Fibroblast of skin of right biceps (primary cell): ENCODE data around the gene MCFD2.
"Not testable (repeated sequence)": the region's sequence is repeated elsewhere in the genome, so short reads cannot be mapped to it uniquely, and the experiment has no call there.

Source experiments
- DNase-seq: peaks from one replicate; pipeline ENCODE4 v3.0.0-alpha.2; 2013

MCFD2 gene

DNA sequence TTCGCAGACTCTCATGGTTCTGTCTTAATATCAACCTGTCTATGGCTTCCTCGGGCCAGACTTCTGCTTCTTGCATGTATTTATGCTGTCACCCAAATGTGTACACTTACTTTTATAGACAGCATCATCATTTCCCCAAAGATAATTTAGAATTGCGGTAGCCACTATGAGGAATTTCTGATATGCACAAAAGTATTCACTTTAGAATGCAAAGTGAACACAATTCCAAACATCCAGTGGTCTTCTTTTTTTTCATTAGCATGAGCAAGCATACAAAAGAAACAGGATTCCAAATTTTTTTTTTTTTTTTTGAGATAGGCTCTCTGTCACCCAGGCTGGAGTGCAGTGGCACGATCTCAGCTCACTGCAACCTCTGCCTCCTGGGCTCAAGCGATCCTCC is 21.0 kb upstream of the MCFD2 start:
- peak; percentile 54 for DNase-seq

DNA sequence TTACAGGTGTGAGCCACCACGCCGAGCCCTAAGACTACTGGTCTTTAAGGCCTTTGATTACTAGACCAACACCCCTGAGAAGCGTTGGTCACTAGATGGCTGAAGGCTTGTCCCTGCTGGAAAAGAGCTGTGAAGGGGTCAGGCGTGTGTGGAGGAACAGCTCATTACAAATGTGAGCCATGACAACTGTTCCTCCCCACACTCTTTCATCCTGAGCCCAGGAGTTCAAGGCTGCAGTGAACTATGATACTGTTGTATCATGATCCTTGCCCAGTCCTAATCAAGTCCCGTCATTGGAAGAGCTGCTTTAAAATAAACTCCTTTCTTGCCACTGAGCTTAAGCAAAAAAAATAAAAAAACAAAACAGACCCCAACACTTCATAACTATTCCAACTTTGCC is 19.5 kb upstream of the MCFD2 start:
- no peak for DNase-seq

DNA sequence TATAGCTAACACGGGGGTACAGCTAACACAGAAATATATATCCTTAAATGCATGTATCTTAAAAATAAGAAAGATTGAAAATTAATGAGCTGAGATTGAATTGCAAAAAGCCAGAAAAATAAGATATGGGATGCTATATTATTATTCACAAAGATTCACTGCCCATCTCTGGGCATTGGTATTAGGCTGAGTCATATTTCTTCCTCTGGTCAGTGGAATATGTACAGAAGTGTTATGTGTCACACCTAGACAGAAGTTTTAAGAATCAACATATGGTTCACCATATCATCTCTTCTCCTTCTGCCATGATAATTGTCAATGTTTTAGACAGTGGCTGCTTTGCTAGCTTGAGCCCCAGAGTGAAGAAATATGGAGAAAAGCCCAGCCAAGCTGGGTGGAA is 14.0 kb upstream of the MCFD2 start:
- DNase-seq: no peak

DNA sequence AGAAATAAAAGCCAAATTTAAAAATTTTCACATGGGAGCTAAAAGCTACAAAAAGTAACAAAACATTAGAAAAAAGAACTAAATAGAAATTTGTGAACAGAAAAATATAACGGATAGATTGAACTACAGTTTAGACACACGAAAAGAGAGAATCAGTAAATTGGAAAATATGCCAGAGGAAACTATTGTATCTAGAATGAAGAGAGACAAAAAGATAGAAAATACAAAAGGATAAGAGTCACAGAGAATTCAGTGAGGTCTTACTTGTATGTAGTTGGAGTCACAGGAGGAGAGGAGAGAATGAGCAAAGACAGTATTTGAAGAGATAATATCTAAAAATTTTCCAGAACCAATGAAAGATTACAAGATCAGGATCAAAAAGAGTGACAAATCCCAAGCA is 11.3 kb upstream of the MCFD2 start:
- DNase-seq: no peak

DNA sequence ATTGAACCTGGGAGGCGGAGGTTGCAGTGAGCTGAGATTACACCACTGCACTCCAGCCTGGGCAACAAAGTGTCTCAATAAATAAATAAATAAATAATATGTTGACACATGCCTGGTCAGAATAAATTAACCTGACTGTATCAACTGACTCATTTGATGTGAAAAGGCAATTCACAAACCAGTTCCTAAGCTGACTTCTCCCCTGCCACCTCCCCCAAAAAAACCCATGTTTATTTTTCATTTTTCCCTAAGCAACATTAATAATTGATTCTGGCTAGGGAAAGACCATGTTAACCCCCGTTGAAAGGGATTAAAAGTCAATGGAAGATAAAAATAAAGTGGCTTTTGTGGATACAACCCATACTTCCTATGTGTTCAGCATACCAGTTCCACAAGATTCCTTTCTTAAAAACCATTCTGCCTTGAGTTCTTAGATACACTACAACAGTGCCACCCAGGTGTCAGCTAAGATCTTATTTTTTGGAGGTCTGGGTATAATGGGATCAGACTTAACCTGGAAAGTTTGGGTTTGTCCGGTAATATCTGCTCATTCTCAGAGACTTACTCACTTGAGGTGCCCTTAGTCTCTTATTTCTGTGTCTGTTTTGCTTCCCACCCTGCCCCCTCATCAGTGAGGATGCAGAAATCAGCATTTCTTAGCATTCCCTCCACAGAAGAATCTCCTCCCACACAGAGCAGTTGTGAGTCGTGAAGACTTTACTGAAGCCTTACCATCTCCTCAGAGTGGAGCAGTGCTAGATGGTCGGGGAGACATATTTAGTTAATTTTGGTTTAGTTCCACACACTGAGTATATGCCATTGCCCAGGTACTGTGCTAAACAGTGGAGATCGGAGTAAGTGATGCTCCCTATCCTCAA is 10.1 kb upstream of the MCFD2 start:
- no peak for DNase-seq

DNA sequence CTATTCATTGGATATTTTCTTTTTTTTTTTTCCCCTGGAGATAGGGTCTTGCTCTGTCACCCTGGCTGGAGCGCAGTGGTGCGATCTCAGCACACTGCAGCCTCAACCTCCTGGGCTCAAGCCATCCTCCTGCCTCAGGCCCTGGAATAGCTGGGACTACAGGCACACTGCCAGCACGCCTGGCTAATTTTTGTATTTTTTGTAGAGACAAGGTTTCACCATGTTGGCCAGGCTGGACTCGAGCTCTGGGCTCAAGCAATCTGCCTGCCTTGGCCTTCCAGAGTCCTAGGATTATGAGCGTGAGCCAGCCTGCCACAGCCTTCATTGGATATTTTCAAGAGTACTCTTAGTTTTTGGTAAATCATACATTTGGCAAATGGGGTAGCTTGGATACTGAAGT is 9.0 kb upstream of the MCFD2 start:
- no peak for DNase-seq

DNA sequence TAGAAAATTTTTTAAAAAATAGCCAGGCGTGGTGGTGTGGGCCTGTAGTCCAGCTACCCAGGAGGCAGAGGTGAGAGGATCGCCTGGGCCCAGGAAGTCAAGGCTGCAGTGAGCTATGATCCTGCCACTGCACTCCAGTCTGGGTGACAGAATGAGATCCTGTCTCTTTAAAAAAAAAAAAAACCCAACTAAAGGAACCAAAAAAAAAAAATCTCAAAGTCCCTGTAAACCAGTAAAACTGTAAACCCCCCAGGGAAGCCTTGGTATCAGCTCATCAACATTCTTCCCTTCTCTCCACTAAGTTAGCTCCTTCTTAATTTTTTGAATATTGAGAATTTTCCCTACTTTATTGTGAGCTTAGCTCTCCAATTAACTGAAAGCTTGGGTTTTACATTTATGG is 8.4 kb upstream of the MCFD2 start:
- DNase-seq: no peak

DNA sequence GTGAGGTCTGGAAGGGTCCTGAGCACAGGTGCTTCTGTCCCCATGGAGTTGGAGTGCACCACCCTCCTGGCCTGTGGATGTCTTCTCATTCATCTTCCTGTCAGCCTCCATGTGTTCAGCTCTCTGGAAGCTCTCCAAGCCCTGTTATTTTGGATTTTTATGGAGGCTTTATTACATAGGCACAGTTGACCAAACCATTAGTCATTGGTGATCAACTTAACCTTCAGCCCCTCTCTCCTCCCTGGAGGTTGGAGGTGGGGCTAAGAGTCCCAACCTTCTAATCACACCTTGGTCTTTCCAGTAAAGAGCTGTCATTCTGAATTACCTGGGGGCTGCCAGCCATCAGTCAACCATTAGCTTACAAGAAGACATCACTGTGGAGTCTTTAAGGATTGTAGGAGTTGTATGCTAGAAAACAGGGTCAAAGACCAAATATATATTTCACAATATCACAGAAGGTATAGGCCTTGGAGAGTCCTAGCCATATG is 7.5 kb upstream of the MCFD2 start:
- DNase-seq: peak; percentile 40

DNA sequence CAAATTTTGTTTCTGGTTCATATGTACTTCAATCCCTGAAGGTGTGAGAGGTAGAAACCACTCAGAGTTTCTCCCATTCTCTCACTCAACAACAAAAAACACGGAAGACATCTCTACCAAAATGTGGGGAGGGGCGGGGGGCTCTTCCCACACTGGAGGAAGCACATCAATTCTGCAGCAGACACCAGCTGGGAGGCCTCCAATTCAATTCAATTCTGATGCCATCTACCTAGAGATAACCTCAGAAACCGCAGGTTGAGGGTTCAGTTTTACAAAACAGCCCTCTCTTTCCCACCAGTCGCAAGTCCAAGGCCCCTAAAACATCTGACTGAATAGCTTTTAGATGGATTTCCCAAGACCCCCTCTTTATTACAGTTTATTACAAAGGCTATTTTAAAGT is 7.0 kb upstream of the MCFD2 start:
- DNase-seq: no peak

DNA sequence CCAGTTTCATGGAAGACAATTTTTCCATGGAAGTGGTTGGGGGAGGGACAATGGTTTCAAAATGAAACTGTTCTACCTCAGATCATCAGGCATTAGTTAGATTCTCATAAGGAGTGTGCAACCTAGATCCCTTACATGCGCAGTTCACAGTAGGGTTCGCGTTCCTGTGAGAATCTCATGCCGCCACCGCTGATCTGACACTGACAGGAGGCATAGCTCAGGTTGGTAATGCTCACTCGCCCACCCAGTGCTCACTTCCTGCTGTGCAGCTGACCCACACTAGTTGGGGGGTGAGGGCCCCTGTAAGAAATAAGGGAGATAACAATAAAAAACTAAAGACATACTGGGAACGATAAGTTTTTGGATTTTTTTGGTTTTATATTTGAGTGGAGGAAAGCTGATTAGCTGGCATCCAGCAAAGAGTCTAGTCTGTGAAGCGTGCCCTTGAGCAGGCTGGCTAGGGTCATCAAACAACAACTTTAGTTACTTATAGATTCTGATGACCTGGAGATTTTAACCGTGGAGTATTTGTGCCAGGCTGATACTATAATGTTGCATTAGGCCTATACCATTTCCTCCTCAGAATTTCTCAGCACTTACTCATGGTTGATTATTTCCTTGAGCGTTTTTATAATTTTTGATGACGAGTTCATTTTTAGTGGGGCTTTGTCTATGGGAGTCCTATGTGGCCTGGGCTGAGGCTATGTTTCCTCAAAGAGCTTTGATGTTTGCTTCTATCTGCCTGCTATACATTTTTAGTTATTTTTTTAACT is 6.3 kb upstream of the MCFD2 start:
- peak; percentile 69 for DNase-seq

DNA sequence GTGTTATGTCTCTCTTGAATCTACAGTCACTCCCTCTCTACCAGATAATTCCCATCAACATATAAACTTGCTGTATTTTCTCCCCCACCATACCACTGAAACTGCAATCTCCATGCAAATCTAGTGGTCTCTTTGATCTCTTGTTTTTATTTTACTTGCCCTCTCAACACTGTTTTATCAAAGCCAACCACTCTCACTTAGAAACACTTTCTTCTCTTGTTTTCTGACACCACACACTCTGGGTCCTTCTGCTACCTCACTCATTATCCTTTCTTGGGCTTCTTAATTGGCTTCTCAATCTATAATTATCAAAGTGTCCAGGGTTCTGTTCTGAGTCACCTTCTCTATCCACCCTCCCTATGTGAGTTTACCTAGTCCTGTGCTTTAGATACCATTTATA is 2.0 kb upstream of the MCFD2 start:
- DNase-seq: no peak

DNA sequence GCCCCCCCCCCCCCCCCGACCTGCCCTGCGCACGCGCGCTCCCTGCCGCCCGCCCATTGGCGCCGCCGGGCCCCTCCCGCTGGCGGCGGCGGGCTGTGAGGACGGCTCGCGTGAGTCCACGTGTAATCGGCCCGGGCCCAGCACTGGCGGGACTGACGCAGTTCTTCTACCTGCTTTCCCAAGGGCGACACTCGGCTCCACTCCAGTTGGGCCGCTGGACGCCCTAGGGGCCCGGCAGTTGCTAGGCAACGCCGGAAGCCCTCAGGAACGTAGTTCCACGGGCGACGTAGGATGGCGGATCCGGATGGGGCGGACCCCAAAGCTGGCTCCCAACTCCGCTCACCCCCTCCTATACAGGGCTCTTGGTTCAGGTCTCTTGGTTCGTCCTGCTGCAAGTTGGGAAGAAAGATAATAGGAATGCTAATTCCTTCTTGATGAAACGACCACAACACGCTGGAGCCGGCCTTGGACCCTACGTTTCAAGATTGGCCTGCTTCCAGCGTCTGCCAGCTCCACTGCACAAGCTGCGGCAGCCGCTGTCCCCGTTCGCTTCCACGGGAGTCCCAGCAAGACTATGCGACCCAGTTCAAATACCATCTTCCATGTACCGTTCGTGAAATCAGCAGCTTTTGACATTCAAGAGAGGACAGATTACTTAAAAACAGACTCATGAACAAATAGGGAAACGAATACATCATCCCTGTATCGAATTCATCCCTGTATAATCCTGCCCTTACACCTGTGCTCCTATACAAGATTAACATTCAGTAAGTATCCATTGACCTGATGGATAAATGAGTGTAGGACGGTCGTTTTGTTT is 415 bp upstream of the MCFD2 start:
- DNase-seq: peak; percentile 93

DNA sequence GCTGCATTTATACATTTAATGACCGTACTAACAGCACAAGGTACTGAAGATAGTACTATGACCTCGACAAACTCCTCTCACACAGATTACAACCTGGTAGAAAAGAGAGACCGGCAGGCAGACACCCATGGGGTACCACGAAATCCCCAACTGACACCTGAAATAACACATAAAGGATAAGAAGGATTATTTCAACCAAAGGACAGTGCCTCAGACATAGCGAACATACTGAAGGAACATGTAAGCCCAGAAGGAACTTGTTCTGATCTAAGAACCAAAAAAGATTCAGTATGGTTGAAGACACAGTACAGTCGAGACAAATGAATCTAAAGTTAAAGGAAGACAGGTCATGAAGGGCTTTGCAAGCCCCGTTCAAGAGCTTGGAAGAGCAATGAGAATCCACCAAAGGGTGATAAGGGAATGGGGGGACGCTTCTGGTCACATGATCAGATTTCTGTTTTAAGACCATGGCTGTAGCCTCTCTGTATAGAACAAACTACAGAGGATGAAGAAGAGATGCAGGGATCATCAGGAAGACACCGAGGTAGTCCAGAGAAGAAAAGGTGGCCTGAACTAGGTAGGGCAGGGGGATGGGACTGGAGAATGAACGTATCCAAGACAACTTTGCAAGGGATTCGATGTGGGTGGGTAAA is 902 bp downstream of the MCFD2 start:
- DNase-seq: no peak

DNA sequence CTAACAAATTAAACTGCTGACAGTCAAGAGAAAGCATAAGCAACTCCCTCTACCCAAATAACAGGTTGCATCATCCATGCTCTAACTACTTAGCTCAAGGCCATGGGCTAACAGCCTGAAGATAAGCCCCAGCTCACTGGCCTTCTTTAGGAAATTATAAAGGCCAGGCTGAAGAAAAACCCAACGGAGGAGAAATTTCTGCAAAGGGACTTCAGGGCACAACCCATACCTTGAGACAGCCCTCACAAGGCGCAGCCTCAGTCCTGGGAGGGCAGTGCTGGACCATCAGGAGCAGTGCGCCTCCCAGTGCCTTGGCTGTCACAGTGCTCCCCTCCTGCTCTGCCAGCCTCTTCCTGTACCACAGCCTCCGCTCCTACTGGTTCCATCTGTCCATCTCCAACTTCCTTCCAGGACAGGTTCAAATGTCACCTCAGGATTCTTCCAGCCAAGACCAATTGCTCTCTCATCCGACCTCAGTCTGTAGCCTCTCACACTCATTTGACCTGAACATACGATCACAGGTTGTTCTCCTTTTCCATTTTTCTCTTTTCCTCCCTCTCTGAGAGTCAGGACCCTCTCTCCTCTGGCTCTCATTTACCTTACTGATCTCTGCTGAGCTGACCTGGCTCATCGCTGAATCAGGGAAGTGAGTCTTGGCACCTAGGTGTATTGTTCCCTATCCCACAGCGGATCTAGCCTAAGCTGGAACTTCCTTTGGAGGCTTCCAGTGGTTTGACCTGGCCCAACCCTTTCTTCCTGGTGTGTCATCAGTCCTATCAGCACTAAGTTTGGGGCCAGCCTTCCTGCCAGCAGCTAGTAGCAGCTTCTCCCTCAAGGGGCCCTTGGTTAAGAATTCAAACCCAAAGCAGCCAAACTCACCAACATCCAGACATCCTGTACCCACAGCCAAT is 1.9 kb downstream of the MCFD2 start:
- peak; percentile 51 for DNase-seq

DNA sequence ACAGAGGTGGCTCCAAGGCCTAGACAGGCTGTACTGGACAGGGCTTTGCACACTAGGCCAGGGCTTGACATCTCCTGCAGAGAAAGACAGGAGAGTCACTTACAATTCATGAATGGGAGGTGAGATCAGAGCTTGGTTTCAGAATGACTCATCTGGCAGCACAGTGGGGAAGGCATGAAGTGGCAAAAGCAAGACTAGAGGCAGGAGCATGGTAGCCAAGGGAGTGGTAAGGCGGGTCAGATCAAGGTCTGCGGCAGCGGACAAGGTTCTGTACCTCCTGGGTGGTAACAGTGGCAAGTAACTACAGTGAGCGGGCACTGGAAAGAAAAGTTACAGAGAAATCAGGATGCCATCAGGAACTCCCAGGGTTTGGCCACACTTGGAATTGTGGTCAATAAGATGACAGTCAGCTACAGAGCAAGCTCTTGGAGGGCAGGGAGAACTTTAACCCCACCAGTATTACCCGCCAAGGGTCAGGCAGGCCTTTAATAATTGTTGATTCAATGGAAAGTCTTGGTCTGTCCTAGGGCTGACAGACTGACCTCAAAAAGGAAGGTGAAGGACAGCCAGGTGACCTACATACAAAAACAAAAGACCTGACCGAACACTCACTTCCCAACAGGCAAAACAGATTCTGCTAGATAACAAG is 5.7 kb downstream of the MCFD2 start:
- DNase-seq: peak; percentile 77

DNA sequence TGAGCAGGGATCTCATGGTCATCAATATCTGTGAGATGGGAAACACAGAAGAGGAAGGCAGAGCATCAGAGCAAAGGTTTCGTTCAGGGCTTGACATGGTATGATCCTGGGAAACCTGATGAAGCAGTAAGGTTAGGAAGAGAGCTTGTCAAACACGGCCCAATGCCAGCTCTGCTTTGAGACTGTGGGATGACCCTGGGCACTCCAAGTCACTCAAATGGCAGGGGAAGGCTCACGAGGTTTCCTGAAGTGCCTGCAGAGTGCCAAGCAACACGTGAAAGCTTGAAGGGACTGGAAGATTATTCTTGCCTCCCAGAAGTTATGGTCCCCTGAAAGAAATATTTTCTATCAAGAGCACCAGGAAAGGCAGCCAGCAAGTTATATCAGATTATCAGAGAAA is 6.5 kb downstream of the MCFD2 start:
- no peak for DNase-seq

DNA sequence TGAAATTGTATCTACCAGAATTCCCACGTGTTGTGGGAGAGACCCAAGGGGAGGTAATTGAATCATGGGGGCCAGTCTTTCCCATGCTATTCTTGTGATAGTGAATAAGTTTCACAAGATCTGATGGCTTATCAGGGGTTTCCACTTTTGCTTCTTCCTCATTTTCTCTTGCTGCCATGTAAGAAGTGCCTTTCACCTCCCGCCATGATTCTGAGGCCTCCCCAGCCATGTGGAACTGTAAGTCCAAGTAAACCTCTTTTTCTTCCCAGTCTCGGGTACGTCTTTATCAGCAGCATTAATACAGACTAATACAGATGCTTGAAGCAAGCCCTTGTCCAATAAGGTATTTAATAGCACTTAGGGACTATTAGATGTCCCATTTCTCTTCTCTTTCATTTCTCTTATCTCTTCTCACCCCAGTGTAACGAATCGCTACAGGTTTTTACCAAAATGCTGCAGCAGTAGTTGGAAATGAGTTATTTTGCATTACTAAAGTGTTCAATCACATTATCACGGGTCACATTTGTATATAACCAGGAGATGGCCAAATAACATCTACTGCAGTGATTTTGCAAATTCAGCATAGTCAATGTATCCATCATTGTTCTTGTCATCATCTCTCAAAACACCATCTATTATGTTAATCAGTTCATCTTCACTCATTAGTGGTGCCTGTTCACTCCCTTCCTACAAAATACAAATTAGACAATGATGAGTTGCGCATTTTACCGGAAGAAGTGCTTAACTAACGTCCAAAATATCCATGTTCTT is 10.5 kb downstream of the MCFD2 start:
- DNase-seq: not testable (repeated sequence)

DNA sequence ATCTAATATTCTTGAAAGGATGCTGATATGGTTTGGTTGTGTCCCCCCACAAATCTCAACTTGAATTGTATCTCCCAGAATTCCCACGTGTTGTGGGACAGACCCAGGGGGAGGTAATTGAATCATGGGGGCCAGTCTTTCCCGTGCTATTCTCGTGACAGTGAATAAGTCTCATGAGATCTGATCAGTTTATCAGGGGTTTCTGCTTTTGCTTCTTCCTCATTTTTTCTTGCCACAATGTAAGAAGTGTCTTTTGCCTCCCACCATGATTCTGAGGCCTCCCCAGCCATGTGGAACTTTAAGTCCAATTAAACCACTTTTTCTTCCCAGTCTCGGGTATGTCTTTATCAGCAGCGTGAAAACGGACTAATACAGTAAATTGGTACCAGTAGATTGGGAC is 12.6 kb downstream of the MCFD2 start:
- DNase-seq: not testable (repeated sequence)

DNA sequence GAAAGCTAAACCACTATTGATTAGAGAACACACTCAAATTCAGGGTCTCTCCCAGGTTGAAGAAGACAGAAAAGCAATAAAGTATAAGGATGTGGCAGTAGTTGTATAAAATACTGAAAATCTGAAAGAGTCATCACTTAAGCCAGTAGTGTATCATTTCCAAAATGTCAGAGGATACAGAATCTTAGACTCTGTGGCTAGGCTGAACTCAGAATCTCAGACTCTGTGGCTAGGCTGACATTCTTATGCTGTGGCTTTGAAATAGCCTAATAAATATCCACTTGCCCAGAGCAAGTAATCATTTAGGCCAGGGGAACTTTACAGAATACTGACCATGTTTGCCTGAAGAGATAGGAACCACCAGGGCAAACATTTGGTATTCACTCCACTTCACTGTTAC is 13.1 kb downstream of the MCFD2 start:
- no peak for DNase-seq

DNA sequence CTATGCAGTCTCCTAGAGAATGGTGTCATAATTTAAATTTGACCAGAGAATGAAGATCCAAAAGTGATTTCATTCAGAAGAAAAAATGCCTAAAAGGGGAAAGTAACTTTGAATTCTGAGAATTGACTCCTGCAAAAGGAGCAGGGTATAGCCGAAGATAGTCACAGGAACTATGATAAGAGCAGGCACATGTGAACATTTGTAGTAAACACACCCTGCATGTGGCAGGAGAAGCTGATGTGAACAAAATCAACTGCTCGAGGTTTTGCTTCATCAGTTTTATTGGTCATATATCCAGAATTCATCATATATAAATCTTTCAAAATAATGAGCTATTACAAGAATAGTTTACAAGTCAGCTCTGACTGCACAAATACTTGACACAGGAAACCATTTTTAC is 14.0 kb downstream of the MCFD2 start:
- DNase-seq: no peak
